ENCODE results near the gene TIGD6. TPM values are rescaled to one million over a fixed set of nuclear protein-coding genes. Genes with fewer than 3 reads are reported as not detected.
"Not testable (repeated sequence)": the region's sequence is repeated elsewhere in the genome, so short reads cannot be mapped to it uniquely, and the experiment has no call there.

TIGD6 gene
- total RNA-seq, 1 donor from 2014 or later: 4.1 TPM

DNA sequence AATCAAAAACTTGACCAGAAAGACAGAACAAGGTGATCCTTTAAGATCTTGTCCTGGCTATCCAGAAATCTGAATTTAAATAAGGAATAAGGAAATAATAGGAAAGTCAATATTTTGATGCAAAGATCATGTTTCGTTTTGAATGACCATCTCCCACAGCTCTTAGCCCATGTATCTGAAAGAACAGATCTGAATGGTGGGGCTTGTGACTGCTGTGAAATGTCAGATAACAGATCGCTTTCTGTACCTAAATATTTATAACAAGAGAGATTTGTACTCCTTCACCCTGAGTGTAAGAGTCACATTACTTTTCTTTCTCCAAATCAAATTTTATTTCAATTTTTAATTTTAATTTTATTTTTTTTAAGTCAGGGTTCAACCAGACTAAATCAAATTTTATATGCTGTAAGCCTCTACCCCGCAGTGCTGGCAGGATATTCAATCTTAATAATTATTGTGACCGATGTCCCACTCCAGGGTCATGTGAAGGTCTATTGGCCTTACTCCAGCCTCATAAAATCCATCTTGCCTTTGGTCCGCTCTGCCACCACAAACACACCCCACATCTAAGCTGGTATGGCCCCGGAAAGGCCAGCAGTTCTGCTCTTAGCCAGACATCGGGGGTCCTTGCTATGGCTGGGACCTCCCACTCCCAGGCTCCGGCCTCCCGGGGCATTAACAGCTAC lies 46.9 kb downstream of the TIGD6 start:
- TF ChIP-seq, protein P1, sequence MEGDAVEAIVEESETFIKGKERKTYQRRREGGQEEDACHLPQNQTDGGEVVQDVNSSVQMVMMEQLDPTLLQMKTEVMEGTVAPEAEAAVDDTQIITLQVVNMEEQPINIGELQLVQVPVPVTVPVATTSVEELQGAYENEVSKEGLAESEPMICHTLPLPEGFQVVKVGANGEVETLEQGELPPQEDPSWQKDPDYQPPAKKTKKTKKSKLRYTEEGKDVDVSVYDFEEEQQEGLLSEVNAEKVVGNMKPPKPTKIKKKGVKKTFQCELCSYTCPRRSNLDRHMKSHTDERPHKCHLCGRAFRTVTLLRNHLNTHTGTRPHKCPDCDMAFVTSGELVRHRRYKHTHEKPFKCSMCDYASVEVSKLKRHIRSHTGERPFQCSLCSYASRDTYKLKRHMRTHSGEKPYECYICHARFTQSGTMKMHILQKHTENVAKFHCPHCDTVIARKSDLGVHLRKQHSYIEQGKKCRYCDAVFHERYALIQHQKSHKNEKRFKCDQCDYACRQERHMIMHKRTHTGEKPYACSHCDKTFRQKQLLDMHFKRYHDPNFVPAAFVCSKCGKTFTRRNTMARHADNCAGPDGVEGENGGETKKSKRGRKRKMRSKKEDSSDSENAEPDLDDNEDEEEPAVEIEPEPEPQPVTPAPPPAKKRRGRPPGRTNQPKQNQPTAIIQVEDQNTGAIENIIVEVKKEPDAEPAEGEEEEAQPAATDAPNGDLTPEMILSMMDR (IDR thresholded peaks at IDR 0.05; ENCODE audit: insufficient read depth, low read length, poor library complexity, severe bottlenecking): no peak
- H3K4me3 ChIP-seq (ENCODE audit: low read depth, low read length): no peak overlapping the region
- DNase-seq (ENCODE audit: low read depth): no peak
- no peaks in the 10 kb centered on the region for H3K36me3 ChIP-seq (ENCODE audit: control insufficient read depth, insufficient read depth, low read length)
- H3K27me3 ChIP-seq (ENCODE audit: control insufficient read depth, insufficient read depth, low read length): no peaks in the 10 kb centered on the region

DNA sequence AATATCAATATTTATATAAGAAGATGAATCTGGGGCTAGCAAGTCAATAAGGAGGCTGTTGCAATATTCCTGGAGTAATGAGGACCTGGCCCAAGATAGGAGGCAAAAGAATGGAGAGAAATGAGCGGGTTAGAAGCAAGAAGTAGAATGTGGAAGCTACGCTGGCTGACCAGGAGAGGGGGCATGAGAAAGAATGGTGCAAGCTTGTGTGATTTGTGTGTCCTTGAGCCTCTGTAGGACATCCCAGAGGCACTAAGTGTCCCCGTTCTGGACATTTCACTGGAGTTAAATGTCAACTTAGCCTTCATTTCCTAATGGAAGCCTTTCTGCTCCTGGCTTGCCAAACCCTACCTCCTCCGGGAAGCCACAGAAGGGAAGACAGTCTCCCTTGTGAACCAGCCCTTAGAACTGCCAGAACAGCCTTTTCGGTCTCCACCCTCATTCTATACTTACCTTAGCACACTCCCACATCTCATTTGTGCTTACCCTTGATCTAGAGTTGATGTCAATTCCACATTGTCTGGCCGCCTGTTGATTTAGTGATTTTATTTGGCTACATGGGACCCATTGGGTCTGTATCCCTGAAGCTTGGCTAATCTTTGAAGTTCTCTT lies 49.2 kb downstream of the TIGD6 start:
- Histone ChIP-seq H3K4me3 (ENCODE audit: low read depth, low read length) (no peak overlapping the region), H3K27me3 (ENCODE audit: control insufficient read depth, insufficient read depth, low read length) (no peaks in the 10 kb centered on the region), H3K36me3 (ENCODE audit: control insufficient read depth, insufficient read depth, low read length) (no peaks in the 10 kb centered on the region)
- no peak for DNase-seq (ENCODE audit: low read depth)
- TF ChIP-seq, protein P1 (IDR thresholded peaks at IDR 0.05; ENCODE audit: insufficient read depth, low read length, poor library complexity, severe bottlenecking): no peak

DNA sequence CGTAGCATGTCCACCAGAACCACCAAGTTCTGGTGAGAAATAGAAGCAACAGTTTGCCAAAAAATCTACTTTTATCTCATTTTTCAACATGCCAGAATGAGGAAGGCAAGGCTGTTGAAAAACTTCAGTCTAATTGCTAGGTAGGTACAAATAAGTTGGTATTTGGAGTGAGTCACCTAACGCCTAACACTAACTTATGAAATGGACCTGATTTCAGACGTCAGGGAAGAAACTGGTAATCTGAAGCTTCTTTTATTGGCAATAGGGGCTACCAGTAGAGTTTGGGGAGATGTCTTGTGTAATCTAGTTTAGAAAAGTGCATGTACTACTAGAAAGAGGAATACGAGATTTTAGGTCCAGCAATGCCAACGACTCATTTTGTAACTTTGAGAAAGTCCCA lies 51.5 kb downstream of the TIGD6 start:
- no peak for DNase-seq (ENCODE audit: low read depth)
- H3K36me3 ChIP-seq (ENCODE audit: control insufficient read depth, insufficient read depth, low read length): no peaks in the 10 kb centered on the region
- TF ChIP-seq, protein P1 (IDR thresholded peaks at IDR 0.05; ENCODE audit: insufficient read depth, low read length, poor library complexity, severe bottlenecking): no peak
- no peaks in the 10 kb centered on the region for H3K27me3 ChIP-seq (ENCODE audit: control insufficient read depth, insufficient read depth, low read length)
- H3K4me3 ChIP-seq (ENCODE audit: low read depth, low read length): no peak overlapping the region

DNA sequence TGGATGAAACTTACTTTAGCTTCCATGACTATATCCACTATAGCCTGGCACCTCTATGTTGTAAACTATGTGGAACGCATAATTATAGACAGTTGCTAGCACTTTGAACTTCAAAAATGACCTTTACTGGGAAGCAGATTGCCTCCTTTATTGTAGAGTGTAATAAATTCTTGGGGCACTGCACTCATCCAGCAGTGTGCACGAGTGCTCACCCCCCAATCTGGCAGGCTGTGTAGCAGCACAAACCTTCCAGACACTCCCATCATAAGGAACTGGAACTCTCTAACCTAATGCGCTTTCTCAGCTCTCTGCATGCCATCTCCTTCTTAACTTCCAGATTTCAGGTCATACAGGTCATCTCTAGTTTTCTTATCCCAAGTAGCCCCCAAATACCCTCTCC lies 54.3 kb downstream of the TIGD6 start:
- DNase-seq (ENCODE audit: low read depth): no peak
- Histone ChIP-seq H3K4me3 (ENCODE audit: low read depth, low read length) (no peak overlapping the region), H3K36me3 (ENCODE audit: control insufficient read depth, insufficient read depth, low read length) (no peaks in the 10 kb centered on the region), H3K27me3 (ENCODE audit: control insufficient read depth, insufficient read depth, low read length) (no peaks in the 10 kb centered on the region)
- TF ChIP-seq, protein P1 (IDR thresholded peaks at IDR 0.05; ENCODE audit: insufficient read depth, low read length, poor library complexity, severe bottlenecking): no peak

DNA sequence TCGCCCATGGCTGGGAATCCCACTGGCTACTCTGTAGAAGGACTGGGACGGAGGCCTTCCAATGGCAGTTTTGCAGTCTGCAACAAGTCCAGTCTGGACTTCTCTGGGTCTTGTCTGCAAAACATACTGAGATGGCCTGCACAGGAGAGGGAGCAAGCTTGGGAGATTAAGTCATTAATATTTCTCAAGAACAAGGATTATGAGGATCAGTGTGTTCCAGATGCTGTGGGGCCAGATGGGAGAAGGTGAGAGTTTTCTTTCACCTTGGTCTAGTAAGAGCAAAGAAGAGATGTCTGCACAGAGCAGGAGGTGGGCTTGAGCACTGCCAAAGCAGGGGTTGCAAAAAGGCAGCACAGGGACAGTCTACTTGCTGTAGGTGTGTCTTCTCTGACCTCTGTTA lies 55.8 kb downstream of the TIGD6 start, which contains the start of gene PDE6A:
Gene PDE6A, minus strand, starts transcription at position 128 of the 400 bp plus-strand sequence. Its CDS starts 120 bp downstream, at position 8.
- H3K36me3 ChIP-seq (ENCODE audit: control insufficient read depth, insufficient read depth, low read length): no peaks in the 10 kb centered on the region
- TF ChIP-seq, protein P1 (IDR thresholded peaks at IDR 0.05; ENCODE audit: insufficient read depth, low read length, poor library complexity, severe bottlenecking): no peak
- DNase-seq (ENCODE audit: low read depth): no peak

DNA sequence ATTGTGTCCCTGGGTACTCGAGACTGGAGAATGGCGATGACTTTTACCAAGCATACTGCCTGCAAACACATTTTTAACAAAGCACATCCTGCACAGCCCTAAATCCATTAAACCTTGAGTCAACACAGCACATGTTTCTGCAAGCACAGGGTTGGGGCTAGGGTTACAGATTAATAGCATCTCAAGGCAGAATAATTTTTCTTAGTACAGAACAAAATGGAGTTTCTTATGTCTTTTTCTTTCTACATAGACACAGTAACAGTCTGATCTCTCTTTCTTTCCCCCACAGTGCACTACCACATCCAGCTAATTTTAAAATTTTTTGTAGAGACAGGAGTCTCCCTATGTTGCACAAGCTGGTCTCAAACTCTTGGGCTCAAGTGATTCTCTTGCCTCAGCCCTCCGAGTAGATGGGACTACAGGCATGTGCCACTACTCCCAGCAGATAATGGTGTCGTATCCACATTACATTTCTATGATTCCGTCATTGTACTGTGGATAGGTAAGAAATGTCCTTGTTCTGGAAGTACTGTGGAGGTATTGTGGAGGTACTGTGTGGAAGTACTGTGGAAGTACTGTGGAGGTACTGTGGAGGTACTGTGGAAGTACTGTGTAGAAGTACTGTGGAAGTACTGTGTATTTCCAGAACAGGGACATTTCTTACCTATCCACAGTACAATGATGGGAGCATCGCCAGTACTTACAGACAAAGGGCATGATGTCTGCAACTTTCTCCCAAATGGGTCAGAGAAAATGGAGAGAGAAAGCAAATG lies 57.1 kb downstream of the TIGD6 start:
- not testable (repeated sequence) for H3K4me3 ChIP-seq (ENCODE audit: low read depth, low read length); H3K27me3 ChIP-seq (ENCODE audit: control insufficient read depth, insufficient read depth, low read length); H3K36me3 ChIP-seq (ENCODE audit: control insufficient read depth, insufficient read depth, low read length); DNase-seq (ENCODE audit: low read depth)

More for the DNA sequence above, 55.8 kb downstream of the TIGD6 start, which contains the start of gene PDE6A:
- H3K4me3 ChIP-seq (ENCODE audit: low read depth, low read length): no peak within 1 kb of the TSS
- no peaks in the 10 kb centered on the region for H3K27me3 ChIP-seq (ENCODE audit: control insufficient read depth, insufficient read depth, low read length)
